ENCODE measurements around the gene USP12.

The USP12 gene

DNA sequence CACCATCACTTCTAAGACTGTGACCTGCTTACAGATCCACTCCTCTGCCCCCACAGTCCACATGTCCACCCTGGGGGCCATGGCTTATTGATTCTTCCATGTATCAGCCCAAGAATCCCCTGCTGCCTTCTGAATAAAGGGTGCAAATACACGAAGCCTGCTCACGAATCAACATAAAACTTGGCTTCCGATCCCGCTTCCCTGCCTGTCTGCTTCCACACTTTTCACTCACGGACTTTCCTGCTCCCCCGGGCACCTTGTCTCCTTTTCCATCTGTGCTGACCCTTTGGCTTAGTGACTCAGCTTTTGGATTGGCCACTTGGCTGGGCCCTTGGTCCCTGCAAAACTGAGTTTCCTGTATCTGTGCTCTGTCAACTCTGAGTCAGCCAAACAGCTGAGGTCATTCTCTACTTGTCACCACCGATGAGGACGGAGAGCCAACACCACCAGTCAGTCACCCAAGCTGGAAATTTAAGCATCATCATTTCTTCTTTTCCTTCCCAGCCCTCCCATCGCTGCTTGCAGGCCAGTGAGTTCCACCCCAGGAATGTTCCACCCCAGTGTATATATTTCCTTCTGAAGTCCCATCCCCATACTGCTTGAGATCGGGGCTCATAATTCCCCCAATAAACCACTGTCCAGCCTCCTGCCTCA lies 11.4 kb upstream of the USP12 start:
- no peak for DNase-seq

- DNase-seq: no peak
Measured at GRCh38 chr13:27182054-27182453, 10.4 kb upstream of the USP12 start.

GRCh38 chr13:27177852-27178251 lies 6.2 kb upstream of the USP12 start:
- no peak for DNase-seq

- DNase-seq: no peak
Measured at GRCh38 chr13:27176470-27177410, 5.1 kb upstream of the USP12 start.

- DNase-seq: no peak
Measured at GRCh38 chr13:27174766-27175455, 3.3 kb upstream of the USP12 start.

- DNase-seq: no peak
Measured at GRCh38 chr13:27172495-27172842, 858 bp upstream of the USP12 start.

- DNase-seq: peak; percentile 73
Measured at GRCh38 chr13:27171827-27172494, 350 bp upstream of the USP12 start.

GRCh38 chr13:27170516-27171243 lies 931 bp downstream of the USP12 start:
- DNase-seq: peak; percentile 24

GRCh38 chr13:27170221-27170515 lies 1.4 kb downstream of the USP12 start:
- no peak for DNase-seq

- no peak for DNase-seq
Measured at GRCh38 chr13:27168906-27169657, 2.5 kb downstream of the USP12 start.

GRCh38 chr13:27168086-27168485 lies 3.5 kb downstream of the USP12 start:
- DNase-seq: no peak

- no peak for DNase-seq
Measured at GRCh38 chr13:27166313-27166712, 5.3 kb downstream of the USP12 start.

- no peak for DNase-seq
Measured at GRCh38 chr13:27161980-27162379, 9.6 kb downstream of the USP12 start.

DNA sequence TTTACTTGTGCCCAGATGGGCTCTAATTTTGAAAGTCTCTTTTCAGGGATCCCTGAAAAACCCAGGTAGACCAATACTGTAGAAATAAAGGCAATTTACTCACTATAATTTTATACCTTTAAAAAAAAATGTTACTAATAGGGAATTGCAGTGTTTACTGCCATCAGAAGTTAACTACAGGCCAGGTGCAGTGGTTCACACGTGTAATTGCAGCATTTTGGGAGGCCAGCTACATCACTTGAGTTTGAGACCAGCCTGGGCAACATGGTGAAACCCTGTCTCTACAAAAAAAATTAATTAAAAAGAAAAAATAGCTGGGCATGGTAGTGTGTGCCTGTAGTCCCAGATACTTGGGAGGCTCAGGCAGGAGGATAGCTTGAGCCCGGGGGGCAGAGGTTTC lies 10.2 kb downstream of the USP12 start:
- DNase-seq: no peak

DNA sequence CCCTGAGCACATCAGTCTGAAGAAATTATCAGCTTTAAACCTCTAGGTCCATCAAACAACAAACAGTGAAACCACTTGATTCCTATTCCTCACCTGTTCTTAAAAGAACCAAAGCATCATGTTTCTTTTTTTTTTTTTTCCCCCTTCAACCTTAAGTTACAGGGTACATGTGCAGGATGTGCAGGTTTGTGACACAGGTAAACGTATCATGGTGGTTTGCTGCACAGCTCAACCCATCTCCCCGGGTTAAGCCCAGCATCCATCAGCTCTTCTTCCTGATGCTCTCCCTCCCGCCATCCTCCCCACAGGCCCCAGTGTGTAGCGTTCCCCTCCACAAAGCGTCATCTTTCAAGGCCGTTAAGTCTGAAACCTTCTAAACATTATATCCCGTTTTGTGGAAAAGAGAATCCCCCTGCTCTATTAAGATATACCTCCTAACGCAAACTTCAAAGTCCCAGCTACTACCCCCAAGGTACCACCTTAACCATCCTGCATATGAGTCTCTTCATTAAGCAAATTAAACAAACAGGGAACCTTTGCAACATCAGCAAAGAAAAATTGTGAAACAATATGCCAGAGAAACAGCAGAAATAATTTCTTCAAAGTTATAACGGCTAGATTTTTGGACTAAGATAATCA lies 10.8 kb downstream of the USP12 start:
- no peak for DNase-seq

- DNase-seq: no peak
Measured at GRCh38 chr13:27159806-27160563, 11.6 kb downstream of the USP12 start.

GRCh38 chr13:27158335-27158734 lies 13.3 kb downstream of the USP12 start:
- no peak for DNase-seq

GRCh38 chr13:27151798-27152599 lies 19.6 kb downstream of the USP12 start:
- DNase-seq: no peak

DNA sequence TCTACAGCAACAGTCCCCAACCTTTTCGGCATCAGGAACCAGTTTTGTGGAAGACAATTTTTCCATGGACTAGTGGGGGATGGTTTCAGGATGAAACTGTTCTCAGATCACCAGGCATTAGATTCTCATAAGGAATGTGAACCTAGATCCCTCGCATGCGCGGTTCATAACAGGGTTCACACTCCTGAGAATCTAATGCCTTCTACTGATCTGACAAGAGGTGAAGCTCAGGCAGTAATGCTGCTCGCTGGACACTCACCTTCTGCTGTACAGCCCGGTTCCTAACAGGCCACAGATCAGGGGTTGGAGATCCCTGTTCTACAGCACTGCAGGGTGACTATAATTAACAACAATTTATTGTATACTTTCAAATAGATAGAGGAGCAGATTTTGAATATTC lies 21.9 kb downstream of the USP12 start:
- no peak for DNase-seq

GRCh38 chr13:27148900-27149299 lies 22.7 kb downstream of the USP12 start:
- no peak for DNase-seq

Measured in NCI-H1105 treated with DMSO at 0.1 percent for 48 hours (cell line).